Measurements from ENCODE around the gene ZNF407. TPM values are rescaled to one million over a fixed set of nuclear protein-coding genes. Genes with fewer than 3 reads are reported as not detected.

The ZNF407 gene
- total and polyA plus RNA-seq, 9 donors, result 5.3 to 22.3 (median 18.7) TPM

GRCh38 chr18:74734013-74734444 is 136.4 kb downstream of the ZNF407 start:
- no peak for DNase-seq
- WGBS, 3 donors, result 81 to 85% (median 84%) methylated on average over 11 of the region's 11 CpGs
- Histone ChIP-seq H3K4me1 (ENCODE audit: insufficient read depth) (no peaks in the 10 kb centered on the region), H3K27ac (no peak overlapping the region), H3K36me3 (no peaks in the 10 kb centered on the region), H3K9me3 (no peaks in the 10 kb centered on the region), H3K27me3 (no peaks in the 10 kb centered on the region), H3K4me3 (no peak overlapping the region)
- TF ChIP-seq POLR2A (IDR thresholded peaks at IDR 0.05) (no peak), EP300 (IDR thresholded peaks at IDR 0.05) (no peak)
- intact Hi-C loops (cut with DNase I), result no loop called here

GRCh38 chr18:74739926-74740325 is 142.3 kb downstream of the ZNF407 start:
- 77 to 80% (median 77%) methylated on average over 5 of the region's 5 CpGs for WGBS, 3 donors
- Histone ChIP-seq H3K27ac (no peak overlapping the region), H3K4me1 (ENCODE audit: insufficient read depth) (no peaks in the 10 kb centered on the region), H3K36me3 (no peaks in the 10 kb centered on the region), H3K9me3 (no peaks in the 10 kb centered on the region), H3K4me3 (no peak overlapping the region), H3K27me3 (no peaks in the 10 kb centered on the region)
- DNase-seq, result no peak
- intact Hi-C loops (cut with DNase I), result no loop called here
- TF ChIP-seq POLR2A (IDR thresholded peaks at IDR 0.05) (no peak), EP300 (IDR thresholded peaks at IDR 0.05) (no peak), CTCF (IDR thresholded peaks at IDR 0.05) (no peak)

- no peak for TF ChIP-seq EP300 (IDR thresholded peaks at IDR 0.05)
- TF ChIP-seq CTCF (IDR thresholded peaks at IDR 0.05), result no peak
- TF ChIP-seq POLR2A (IDR thresholded peaks at IDR 0.05), result no peak
- no peak overlapping the region for H3K27ac ChIP-seq
- H3K4me1 ChIP-seq (ENCODE audit: insufficient read depth), result no peaks in the 10 kb centered on the region
- H3K36me3 ChIP-seq, result no peaks in the 10 kb centered on the region
- WGBS, 3 donors, result 82 to 89% (median 85%) methylated on average over 5 of the region's 5 CpGs
- DNase-seq, result no peak
- intact Hi-C loops (cut with DNase I), result no loop called here
- no peaks in the 10 kb centered on the region for H3K9me3 ChIP-seq
- no peak overlapping the region for H3K4me3 ChIP-seq
- H3K27me3 ChIP-seq, result no peaks in the 10 kb centered on the region
These were observed 145.0 kb downstream of the ZNF407 start for GRCh38 chr18:74742573-74743243.

GRCh38 chr18:74745633-74746403 is 148.1 kb downstream of the ZNF407 start:
- whole genome bisulfite sequencing, 3 donors, result 94 to 95% (median 95%) methylated on average over 10 of the region's 10 CpGs
- DNase-seq, result no peak
- TF ChIP-seq EP300 (IDR thresholded peaks at IDR 0.05) (no peak), CTCF (IDR thresholded peaks at IDR 0.05) (no peak), POLR2A (IDR thresholded peaks at IDR 0.05) (no peak)
- H3K9me3 ChIP-seq, result no peaks in the 10 kb centered on the region
- H3K27ac ChIP-seq, result no peak overlapping the region
- no peaks in the 10 kb centered on the region for H3K4me1 ChIP-seq (ENCODE audit: insufficient read depth)
- no peak overlapping the region for H3K4me3 ChIP-seq
- intact Hi-C loops (cut with DNase I), result no loop called here
- no peaks in the 10 kb centered on the region for H3K36me3 ChIP-seq
- H3K27me3 ChIP-seq, result no peaks in the 10 kb centered on the region

- TF ChIP-seq EP300 (IDR thresholded peaks at IDR 0.05), result no peak
- no peak for TF ChIP-seq POLR2A (IDR thresholded peaks at IDR 0.05)
- TF ChIP-seq CTCF (IDR thresholded peaks at IDR 0.05), result no peak
- intact Hi-C loops (cut with DNase I), result no loop called here
- no peak for DNase-seq
- H3K36me3 ChIP-seq, result no peaks in the 10 kb centered on the region
- no peaks in the 10 kb centered on the region for H3K9me3 ChIP-seq
- no peaks in the 10 kb centered on the region for H3K4me1 ChIP-seq (ENCODE audit: insufficient read depth)
- H3K4me3 ChIP-seq, result no peak overlapping the region
- no peak overlapping the region for H3K27ac ChIP-seq
- no peaks in the 10 kb centered on the region for H3K27me3 ChIP-seq
- 92 to 94% (median 93%) methylated on average over 4 of the region's 4 CpGs for WGBS, 3 donors
These were observed 151.1 kb downstream of the ZNF407 start for GRCh38 chr18:74748809-74749208.
